SK-N-SH treated with all-trans-retinoic acid at 6 μM for 48 hours (cell line): Measurements from ENCODE around the gene IGDCC3.

Experiments used
- CSDC2 ChIP-seq: fragments of 250-450 bp; sonication (Bioruptor Pico); IDR thresholded peaks from 2 replicates; pipeline ENCODE4 v1.5.0; 2020; ENCODE audit warnings: mild to moderate bottlenecking, moderate library complexity
- RARB ChIP-seq: fragments of 250-450 bp; sonication (Bioruptor Pico); IDR thresholded peaks from 2 replicates; pipeline ENCODE4 v1.8.0; 2021; ENCODE audit warnings: mild to moderate bottlenecking, moderate library complexity
- TCF4 ChIP-seq: fragments of 250-450 bp; sonication (Bioruptor Pico); IDR thresholded peaks from 2 replicates; pipeline ENCODE4 v1.8.0; 2021; ENCODE audit warnings: mild to moderate bottlenecking, moderate library complexity, borderline replicate concordance
- TOX ChIP-seq: fragments of 250-450 bp; sonication (Bioruptor Pico); IDR thresholded peaks from 2 replicates; pipeline ENCODE4 v1.8.0; 2021; ENCODE audit warnings: mild to moderate bottlenecking, moderate library complexity, borderline replicate concordance
- ZFP3 ChIP-seq: fragments of 250-450 bp; sonication (Bioruptor Pico); IDR thresholded peaks from 2 replicates; pipeline ENCODE4 v1.5.0; 2020; ENCODE audit warnings: mild to moderate bottlenecking, moderate library complexity
- ZNF565 ChIP-seq: fragments of 450-650 bp; formaldehyde crosslinking; conservative IDR thresholded peaks from 2 replicates; pipeline ENCODE4 v1.5.0; 2020; ENCODE audit warnings: low read depth, mild to moderate bottlenecking, moderate library complexity
- TF ChIP-seq, protein P1 (sequence below): fragments of 250-450 bp; sonication (Bioruptor Pico); IDR thresholded peaks from 2 replicates; pipeline ENCODE4 v1.8.0; 2020; ENCODE audit warnings: mild to moderate bottlenecking, moderate library complexity, borderline replicate concordance
- TF ChIP-seq, protein P2 (sequence below): fragments of 250-450 bp; sonication (Bioruptor Pico); IDR thresholded peaks from 2 replicates; pipeline ENCODE4 v1.5.0; 2020; ENCODE audit warnings: mild to moderate bottlenecking, moderate library complexity
- TF ChIP-seq, protein P3 (sequence below): fragments of 250-450 bp; sonication (Bioruptor Pico); IDR thresholded peaks from 2 replicates; pipeline ENCODE4 v1.5.1; 2021; ENCODE audit warnings: mild to moderate bottlenecking, moderate library complexity

DNA sequence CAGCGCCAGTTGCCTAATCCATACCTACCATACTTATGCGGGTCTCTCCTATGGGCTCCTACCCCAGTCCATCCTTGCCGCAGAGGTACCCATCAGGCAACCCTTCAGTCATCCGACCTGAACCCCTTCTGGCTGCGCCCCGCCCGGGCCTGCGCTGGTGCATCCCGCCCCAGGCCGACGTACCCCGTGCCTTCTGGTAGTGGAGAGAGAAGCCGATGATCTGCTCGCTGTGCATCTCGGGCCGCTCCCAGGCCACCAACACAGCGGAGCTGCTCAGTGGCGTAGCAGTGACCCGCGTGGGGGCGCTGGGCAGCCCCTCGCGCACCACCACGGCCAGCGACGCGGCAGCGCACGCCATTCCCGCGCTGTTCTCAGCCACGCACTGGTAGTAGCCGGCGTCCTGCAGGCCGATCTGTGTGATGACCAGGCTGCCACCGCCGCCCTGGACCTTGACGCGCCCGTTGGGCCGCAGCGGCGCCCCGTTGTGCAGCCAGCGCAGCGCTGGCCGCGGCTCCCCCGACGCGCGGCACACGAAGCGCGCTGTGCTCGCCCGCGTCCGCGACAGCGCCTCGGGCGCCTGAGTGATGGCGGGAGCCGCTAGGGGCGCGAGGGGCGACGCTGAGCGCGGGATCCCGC lies 17.9 kb upstream of the IGDCC3 start:
- TF ChIP-seq, protein P1, sequence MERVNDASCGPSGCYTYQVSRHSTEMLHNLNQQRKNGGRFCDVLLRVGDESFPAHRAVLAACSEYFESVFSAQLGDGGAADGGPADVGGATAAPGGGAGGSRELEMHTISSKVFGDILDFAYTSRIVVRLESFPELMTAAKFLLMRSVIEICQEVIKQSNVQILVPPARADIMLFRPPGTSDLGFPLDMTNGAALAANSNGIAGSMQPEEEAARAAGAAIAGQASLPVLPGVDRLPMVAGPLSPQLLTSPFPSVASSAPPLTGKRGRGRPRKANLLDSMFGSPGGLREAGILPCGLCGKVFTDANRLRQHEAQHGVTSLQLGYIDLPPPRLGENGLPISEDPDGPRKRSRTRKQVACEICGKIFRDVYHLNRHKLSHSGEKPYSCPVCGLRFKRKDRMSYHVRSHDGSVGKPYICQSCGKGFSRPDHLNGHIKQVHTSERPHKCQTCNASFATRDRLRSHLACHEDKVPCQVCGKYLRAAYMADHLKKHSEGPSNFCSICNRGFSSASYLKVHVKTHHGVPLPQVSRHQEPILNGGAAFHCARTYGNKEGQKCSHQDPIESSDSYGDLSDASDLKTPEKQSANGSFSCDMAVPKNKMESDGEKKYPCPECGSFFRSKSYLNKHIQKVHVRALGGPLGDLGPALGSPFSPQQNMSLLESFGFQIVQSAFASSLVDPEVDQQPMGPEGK (CRISPR knock-in tag) = no peak
- TF ChIP-seq CSDC2 (CRISPR knock-in tag) = no peak
- TF ChIP-seq TCF4 = no peak
- TF ChIP-seq RARB (CRISPR knock-in tag) = no peak
- TF ChIP-seq, protein P2, sequence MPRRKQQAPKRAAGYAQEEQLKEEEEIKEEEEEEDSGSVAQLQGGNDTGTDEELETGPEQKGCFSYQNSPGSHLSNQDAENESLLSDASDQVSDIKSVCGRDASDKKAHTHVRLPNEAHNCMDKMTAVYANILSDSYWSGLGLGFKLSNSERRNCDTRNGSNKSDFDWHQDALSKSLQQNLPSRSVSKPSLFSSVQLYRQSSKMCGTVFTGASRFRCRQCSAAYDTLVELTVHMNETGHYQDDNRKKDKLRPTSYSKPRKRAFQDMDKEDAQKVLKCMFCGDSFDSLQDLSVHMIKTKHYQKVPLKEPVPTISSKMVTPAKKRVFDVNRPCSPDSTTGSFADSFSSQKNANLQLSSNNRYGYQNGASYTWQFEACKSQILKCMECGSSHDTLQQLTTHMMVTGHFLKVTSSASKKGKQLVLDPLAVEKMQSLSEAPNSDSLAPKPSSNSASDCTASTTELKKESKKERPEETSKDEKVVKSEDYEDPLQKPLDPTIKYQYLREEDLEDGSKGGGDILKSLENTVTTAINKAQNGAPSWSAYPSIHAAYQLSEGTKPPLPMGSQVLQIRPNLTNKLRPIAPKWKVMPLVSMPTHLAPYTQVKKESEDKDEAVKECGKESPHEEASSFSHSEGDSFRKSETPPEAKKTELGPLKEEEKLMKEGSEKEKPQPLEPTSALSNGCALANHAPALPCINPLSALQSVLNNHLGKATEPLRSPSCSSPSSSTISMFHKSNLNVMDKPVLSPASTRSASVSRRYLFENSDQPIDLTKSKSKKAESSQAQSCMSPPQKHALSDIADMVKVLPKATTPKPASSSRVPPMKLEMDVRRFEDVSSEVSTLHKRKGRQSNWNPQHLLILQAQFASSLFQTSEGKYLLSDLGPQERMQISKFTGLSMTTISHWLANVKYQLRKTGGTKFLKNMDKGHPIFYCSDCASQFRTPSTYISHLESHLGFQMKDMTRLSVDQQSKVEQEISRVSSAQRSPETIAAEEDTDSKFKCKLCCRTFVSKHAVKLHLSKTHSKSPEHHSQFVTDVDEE (CRISPR knock-in tag) = no peak
- TF ChIP-seq, protein P3, sequence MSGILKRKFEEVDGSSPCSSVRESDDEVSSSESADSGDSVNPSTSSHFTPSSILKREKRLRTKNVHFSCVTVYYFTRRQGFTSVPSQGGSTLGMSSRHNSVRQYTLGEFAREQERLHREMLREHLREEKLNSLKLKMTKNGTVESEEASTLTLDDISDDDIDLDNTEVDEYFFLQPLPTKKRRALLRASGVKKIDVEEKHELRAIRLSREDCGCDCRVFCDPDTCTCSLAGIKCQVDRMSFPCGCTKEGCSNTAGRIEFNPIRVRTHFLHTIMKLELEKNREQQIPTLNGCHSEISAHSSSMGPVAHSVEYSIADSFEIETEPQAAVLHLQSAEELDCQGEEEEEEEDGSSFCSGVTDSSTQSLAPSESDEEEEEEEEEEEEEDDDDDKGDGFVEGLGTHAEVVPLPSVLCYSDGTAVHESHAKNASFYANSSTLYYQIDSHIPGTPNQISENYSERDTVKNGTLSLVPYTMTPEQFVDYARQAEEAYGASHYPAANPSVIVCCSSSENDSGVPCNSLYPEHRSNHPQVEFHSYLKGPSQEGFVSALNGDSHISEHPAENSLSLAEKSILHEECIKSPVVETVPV (CRISPR knock-in tag) = no peak
- TF ChIP-seq ZNF565 (CRISPR knock-in tag) = no peak
- no peak for TF ChIP-seq TOX (CRISPR knock-in tag)
- no peak for TF ChIP-seq ZFP3
